ENCODE data around the gene CNN2.

The CNN2 gene

DNA sequence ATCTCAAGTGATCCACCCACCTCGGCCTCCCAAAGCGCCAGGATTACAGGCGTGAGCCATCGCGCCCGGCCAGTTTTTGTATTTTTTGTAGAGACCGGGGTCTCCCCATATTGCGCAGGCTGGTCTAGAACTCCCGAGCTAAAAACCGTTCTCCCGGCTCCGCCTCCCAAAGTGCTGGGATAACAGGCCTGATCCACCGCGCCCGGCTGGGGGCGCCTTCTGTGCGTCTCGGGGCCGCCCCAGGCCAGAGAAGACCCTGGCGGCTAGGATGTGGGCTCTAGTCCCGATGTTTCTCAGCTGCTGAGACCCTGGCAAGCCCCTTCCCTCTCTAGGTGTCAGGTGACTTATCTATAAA is 44.1 kb downstream of the CNN2 start:
- no peak for DNase-seq (ENCODE audit: insufficient read length, low spot score)

DNA sequence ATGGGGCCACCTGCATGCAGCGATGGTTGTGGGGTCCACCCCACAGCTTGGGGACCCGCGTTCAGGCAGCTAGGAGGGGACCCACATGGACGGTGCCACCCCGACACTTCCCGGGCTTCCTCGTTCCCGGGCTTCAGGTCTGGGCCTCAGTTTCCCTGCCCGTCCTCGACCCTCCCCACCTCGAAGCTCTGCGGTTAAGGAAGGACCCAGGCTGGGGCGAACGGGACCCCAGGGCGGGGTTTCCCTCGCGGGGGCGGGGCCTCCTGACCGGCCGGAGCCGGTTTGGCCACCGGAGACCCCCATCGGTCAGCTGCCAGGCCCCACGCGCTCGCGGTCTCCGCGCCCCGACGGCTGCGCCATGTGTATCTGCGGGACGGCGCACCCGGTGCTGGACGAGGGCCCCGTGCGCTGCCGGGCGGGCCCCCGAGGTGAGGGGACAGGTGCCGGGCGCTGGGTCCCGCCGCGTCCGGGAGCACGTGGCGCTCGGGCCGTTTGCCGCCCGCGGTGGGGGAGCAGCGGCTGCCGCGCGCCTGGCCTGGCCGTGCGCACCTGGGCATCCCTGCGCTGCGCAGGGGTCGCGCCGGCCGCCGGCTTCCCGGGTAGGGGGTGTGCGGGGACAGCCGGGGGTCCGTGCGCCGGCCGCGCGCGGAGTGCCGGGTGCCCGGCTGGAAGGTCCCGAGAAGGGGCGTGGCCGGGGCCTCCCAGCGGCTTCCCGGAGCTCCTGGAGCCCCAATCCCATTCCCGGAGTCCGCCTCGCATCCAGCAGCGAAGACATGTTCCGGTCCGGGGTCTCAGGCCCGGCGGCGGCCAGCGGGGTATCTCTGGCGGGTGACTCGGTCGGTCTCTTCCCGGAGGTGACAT is 44.8 kb downstream of the CNN2 start:
- no peak for TF ChIP-seq POLR2A (IDR thresholded peaks at IDR 0.05; ENCODE audit: low read depth, low read length)
- DNase-seq (ENCODE audit: insufficient read length, low spot score) (no peak), FAIRE-seq (no peak)

More for the DNA sequence above, 44.1 kb downstream of the CNN2 start:
- FAIRE-seq: no peak
- no peak for TF ChIP-seq POLR2A (IDR thresholded peaks at IDR 0.05; ENCODE audit: low read depth, low read length)

DNA sequence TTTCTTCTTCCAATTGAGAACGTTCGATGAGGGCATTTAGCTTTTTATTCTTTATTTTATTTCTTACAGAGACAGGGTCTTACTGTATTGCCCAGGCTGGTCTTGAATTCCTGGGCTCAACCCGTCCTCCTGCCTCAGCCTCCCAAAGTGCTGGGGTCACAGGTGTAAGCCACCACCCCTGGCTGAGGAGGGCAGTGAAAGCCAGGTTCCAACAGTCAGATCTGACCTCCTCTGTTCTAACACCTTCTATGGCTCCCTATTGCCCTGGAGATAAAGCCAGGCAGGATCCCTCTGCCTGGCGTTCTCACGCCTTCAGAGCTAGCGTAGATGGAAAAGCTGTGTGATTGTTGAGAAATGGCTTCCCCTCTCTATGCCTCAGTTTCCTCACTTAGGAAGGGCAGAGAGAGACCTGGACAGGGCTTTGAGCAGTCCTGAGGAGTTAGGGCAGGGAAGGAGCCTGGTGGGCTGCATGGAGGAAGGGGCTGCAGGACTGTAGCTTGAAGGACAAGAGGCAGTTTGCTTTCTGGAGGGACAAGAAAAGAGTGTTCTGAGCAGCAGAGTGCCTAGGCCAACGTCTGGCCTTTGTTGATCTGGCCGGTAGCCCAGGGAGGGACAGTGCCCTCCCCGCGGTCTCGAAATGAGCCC is 46.1 kb downstream of the CNN2 start:
- no peak for DNase-seq (ENCODE audit: insufficient read length, low spot score)
- no peak for FAIRE-seq
- no peak for TF ChIP-seq POLR2A (IDR thresholded peaks at IDR 0.05; ENCODE audit: low read depth, low read length)

DNA sequence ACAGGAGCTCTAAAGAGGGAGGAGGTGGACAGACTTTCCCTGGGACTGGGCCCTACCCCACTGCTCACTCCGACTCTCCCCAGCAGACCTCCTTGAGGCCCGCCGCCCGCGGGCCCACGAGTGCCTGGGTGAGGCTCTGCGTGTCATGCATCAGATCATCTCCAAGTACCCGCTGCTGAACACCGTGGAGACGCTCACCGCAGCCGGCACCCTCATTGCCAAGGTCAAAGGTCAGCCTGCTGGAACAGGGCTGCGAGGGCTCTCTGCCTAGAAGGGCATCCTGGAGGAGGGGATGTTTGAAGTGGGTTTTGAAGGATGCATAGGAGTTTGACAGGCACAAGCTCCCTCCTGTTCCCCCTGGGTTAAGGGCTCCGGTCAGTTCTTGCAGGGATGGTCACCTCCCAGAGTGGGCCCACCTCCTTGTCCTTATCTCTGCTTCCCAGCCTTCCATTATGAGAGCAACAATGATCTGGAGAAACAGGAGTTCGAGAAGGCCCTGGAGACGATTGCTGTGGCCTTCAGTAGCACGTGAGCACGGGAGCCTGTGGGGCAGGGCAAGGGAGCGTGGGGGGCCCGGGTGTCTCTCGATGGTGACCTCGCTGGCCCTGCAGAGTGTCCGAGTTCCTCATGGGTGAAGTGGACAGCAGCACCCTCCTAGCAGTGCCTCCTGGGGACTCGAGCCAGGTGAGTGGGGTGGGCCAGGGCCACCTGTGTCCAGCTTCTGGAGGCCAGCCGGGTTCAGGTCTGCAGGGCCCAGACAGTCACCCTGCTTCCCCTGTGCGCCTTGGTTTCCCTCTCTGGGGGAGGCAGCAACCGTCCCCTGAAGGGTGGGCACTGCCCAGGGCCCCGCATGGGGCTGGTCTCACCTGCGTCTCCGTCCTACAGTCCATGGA is 46.9 kb downstream of the CNN2 start:
- DNase-seq (ENCODE audit: insufficient read length, low spot score): no peak
- TF ChIP-seq POLR2A (IDR thresholded peaks at IDR 0.05; ENCODE audit: low read depth, low read length): no peak
- no peak for FAIRE-seq

DNA sequence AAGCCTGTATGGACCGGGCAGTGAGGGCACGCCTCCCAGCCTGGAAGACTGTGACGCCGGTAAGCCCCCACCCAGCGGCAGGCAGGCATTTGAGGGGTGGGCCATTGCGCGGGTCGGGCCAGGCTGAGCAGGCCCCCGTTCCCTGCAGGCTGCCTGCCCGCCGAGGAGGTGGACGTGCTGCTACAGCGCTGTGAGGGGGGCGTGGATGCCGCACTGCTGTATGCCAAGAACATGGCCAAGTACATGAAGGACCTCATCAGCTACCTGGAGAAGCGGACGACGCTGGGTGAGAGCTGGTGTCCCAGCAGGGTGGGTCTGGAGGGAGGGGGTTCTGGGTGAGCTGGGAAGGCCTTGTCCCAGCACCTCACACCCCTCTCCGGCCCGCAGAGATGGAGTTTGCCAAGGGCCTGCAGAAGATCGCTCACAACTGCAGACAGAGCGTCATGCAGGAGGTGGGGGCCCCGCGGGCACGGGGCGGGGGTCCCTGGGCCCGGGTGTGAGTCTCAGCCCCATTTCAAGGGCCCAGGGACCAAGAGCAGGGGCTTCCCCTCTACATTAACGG is 47.6 kb downstream of the CNN2 start:
- DNase-seq (ENCODE audit: insufficient read length, low spot score) (no peak), FAIRE-seq (no peak)
- TF ChIP-seq POLR2A (IDR thresholded peaks at IDR 0.05; ENCODE audit: low read depth, low read length): no peak

DNA sequence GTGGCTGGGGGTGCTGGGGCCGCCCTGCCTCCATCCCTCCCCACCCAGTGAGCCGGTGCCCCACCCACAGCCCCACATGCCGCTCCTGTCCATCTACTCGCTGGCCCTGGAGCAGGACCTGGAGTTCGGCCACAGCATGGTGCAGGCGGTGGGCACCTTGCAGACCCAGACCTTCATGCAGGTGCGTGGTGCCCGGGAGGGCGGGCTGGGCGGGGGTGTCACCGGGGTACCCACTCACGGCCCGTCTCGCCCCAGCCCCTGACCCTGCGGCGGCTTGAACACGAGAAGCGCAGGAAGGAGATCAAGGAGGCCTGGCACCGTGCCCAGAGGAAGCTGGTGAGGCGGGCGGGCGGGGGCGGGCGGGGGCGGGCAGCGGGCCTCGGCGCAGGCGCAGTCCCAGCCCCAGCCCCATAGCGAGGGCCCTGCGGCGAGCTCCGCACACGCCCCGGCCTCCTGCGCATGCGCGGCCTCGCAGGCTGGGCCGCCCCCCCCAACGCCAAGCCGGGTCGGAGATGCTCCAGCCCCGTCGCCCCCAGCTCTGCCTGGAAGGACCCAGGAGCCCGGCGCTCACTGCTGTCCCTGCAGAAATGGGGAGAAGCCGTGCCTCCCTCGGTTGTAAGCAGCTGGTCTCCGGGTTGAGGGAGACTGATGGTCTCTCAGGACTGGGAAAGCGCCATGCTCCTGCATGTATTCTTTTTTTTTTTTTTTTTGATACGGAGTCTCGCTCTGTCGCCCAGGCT is 48.3 kb downstream of the CNN2 start:
- FAIRE-seq (no peak), DNase-seq (ENCODE audit: insufficient read length, low spot score) (peak; percentile 98)
- TF ChIP-seq POLR2A (IDR thresholded peaks at IDR 0.05; ENCODE audit: low read depth, low read length): peak; percentile 73

DNA sequence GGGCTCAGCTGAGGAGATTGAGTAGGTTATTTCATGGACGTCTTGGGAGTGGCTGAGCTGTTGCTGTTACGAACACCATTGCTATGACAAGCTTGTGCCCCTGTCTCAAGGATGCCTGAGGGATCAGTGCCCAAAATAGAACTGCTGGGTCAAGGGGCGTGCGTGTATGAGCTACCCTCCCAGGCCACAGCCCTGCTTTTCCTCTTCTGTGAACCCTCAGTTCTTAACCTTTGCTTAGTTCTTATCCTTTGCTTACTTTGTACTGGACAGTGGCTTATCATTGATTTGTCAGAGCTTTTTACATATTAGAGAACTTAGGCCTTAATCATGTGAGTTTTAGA is 49.6 kb downstream of the CNN2 start:
- DNase-seq (ENCODE audit: insufficient read length, low spot score): no peak
- TF ChIP-seq POLR2A (IDR thresholded peaks at IDR 0.05; ENCODE audit: low read depth, low read length): no peak
- FAIRE-seq: no peak

DNA sequence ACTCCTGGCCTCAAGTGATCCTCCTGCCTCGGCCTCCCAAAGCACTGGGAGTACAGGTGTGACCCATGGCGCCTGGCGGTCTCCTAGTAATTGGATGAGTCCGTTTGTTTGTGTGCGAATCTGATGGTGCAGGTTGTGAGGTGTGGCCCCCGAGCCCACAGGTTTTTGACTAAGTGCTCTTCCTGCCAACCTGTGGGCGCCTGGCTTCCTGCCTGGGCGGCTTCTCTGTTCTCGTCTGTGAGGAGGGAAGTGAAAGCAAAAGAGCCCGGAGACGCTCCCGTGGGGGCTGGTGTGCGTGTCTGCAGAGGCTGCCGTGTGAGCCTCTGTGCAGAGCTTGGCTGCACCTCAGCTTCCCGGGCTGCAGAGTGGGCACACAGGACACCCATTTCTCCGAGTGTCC is 50.5 kb downstream of the CNN2 start:
- FAIRE-seq: no peak
- no peak for DNase-seq (ENCODE audit: insufficient read length, low spot score)
- no peak for TF ChIP-seq POLR2A (IDR thresholded peaks at IDR 0.05; ENCODE audit: low read depth, low read length)

DNA sequence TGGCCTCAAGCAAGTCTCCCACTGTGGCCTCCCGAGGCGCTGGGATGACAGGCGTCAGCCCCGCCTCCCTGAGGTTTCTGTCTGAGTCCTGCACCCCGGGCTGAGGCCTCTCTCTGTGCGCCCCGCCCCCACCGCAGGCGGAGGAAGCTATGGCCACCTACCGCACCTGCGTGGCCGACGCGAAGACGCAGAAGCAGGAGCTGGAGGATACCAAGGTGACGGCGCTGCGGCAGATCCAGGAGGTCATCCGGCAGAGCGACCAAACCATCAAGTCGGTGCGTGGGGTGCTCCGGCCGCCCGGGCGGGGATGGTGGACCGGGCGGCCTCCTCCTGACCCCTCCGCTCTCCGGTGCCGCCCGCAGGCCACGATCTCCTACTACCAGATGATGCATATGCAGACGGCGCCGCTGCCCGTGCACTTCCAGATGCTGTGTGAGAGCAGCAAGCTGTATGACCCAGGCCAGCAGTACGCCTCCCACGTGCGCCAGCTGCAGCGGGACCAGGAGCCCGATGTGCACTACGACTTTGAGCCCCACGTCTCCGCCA is 53.2 kb downstream of the CNN2 start:
- no peak for TF ChIP-seq POLR2A (IDR thresholded peaks at IDR 0.05; ENCODE audit: low read depth, low read length)
- no peak for FAIRE-seq
- DNase-seq (ENCODE audit: insufficient read length, low spot score): no peak

DNA sequence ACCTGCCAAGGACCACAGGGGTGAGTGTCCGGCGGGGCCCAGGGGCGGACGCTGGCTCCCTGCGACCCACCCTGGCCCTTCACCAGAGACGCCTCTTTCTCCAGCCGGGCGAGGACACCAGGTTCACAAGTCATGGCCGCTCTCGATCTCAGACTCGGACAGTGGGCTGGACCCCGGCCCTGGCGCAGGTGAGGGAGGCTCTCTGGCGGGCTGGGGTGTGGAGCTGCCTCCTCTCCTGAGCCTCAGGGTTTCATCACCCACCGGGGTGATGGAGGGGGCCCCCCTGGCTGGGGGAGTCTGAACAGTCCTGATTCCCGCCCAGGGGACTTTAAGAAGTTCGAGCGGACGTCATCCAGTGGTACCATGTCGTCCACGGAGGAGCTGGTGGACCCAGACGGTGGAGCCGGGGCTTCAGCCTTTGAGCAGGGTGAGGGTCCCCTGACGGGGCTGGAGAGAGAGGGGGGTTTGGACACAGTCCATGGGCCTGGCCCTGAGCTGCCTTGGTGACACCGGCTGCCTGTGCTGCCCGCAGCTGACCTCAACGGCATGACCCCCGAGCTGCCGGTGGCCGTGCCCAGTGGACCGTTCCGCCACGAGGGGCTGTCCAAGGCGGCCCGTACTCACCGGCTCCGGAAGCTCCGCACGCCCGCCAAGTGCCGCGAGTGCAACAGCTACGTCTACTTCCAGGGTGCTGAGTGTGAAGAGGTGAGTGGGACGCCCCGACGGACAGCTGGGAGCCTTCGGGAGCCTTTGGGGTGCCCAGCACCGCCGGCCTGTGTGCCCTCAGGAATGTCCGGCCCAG is 54.2 kb downstream of the CNN2 start:
- DNase-seq (ENCODE audit: insufficient read length, low spot score) (no peak), FAIRE-seq (no peak)
- no peak for TF ChIP-seq POLR2A (IDR thresholded peaks at IDR 0.05; ENCODE audit: low read depth, low read length)

DNA sequence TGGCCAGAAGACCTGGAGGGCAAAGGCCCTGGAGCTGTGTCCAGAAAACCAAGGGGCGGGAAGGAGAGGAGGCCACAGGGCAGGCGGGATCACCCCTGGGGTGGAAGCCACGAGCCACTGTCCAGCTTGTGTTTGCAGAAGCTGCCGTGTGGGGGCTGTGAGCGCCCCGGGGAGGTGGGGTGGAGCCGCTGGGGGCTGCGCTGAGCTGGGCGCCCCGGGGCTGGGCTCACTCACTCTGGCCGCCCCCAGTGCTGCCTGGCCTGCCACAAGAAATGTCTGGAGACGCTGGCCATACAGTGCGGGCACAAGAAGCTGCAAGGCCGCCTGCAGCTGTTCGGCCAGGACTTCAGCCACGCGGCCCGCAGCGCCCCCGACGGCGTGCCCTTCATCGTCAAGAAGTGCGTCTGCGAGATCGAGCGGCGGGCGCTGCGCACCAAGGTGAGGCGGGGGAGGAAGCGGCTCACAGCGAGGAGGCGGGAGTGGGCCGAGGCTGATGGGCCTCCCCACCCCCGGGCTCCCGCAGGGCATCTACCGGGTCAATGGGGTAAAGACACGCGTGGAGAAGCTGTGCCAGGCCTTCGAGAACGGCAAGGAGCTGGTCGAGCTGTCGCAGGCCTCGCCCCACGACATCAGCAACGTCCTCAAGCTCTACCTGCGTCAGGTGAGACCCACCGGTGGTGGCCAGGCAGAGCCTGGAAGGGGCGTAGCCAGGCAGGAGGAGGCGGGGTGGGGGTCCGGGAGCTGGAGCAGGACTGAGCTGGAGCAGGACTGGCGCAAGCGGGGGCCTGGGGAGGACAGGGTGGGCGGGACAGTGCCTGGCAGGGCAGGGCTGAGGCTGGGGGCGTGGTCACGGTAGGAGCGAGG is 55.1 kb downstream of the CNN2 start:
- FAIRE-seq (no peak), DNase-seq (ENCODE audit: insufficient read length, low spot score) (no peak)
- TF ChIP-seq POLR2A (IDR thresholded peaks at IDR 0.05; ENCODE audit: low read depth, low read length): no peak
